ENCODE measurements around the gene GNAI3. TPM values are rescaled to one million over a fixed set of nuclear protein-coding genes. Genes with fewer than 3 reads are reported as not detected.

GNAI3 gene
- total and polyA plus RNA-seq, 2 of the 8 experiments (the other 6 are each of a cell fraction or from before 2014, with no cell fraction given), result 4.0 to 9.8 TPM

DNA sequence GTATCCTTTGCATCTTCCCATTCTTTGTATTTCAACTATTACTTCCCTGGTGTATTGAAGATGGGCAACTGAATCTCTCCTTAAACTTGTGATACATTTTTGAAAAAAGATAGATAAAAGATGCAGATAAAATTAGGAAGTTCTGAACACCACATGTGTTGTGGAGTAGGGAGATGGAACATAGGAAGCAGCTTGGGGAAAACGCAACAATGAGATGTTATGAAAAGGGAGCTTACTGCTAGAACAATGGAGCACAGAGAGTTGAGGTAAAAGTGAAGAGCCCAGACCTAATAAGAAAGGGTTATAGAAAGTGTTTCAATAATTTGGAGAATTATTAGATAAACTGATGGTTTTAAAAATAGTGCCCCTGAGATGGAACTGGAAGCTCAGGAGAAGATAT is 20.9 kb downstream of the GNAI3 start:
- FAIRE-seq, result no peak
- Histone ChIP-seq H3K23me2 (ENCODE audit: low read depth, low read length) (no peaks in the 10 kb centered on the region; the same call in 1 of the 2 replicates), H3K36me3 (ENCODE audit: control insufficient read depth in 2 of 4, insufficient read depth in 4 of 4, low read length in 3 of 4) (peaks cover 0 to 3% (median 0%) of the 10 kb centered on the region in 4 experiments; a peak in 1 of 8 replicates), H4K20me1 (replicated peaks in 1 of 2; ENCODE audit: control insufficient read depth in 1 of 2, insufficient read depth in 2 of 2, low read length in 2 of 2) (peaks cover 2 to 4% of the 10 kb centered on the region in 2 experiments), H2BK12ac (ENCODE audit: low read depth, low read length) (no peak overlapping the region), H3K27ac (ENCODE audit: low read depth, low read length) (no peak overlapping the region), H3K27me3 (replicated peaks in 1 of 4; ENCODE audit: control insufficient read depth in 3 of 4, extremely low read depth in 1 of 4, insufficient read depth in 3 of 4, low read length in 3 of 4) (no peaks in the 10 kb centered on the region), H3K18ac (ENCODE audit: extremely low read depth, low read length) (no peak overlapping the region), H2AFZ (ENCODE audit: low read length) (no peak overlapping the region), H3K4ac (replicated peaks; ENCODE audit: insufficient read length, low read depth, low read length) (no peak overlapping the region), H2BK5ac (ENCODE audit: low read depth, low read length) (no peak overlapping the region), H4K8ac (ENCODE audit: extremely low read depth, insufficient read depth, low read length) (no peak overlapping the region), H3K4me1 (replicated peaks in 1 of 4; ENCODE audit: control insufficient read depth in 3 of 4, insufficient read depth in 4 of 4, low read length in 3 of 4) (peaks cover 2 to 18% (median 8%) of the 10 kb centered on the region in 4 experiments; a peak in 6 of 7 replicates), H3K79me1 (ENCODE audit: low read depth, low read length) (no peaks in the 10 kb centered on the region; the same call in 1 of the 2 replicates), H3K23ac (ENCODE audit: insufficient read length) (no peak overlapping the region), H2AK5ac (ENCODE audit: low read depth, low read length) (no peak overlapping the region), H3K14ac (ENCODE audit: insufficient read length) (no peak overlapping the region), H3K79me2 (ENCODE audit: control insufficient read depth in 1 of 2, insufficient read depth in 2 of 2, low read length in 2 of 2) (peaks cover 10 to 87% of the 10 kb centered on the region in 2 experiments; a peak in 3 of 4 replicates), H2BK20ac (ENCODE audit: low read length) (no peak overlapping the region), H2BK120ac (replicated peaks; ENCODE audit: low read depth, low read length) (no peak overlapping the region), H2BK15ac (ENCODE audit: low read length) (no peak overlapping the region), H3K9me3 (ENCODE audit: insufficient read depth in 2 of 2, low read depth in 1 of 2, low read length in 1 of 2) (no peaks in the 10 kb centered on the region), H3K9ac (replicated peaks in 1 of 4; ENCODE audit: extremely low read depth in 1 of 4, low read depth in 3 of 4, low read length in 3 of 4) (no peak overlapping the region), H4K5ac (ENCODE audit: insufficient read length, low read depth, low read length) (no peak overlapping the region), H3K56ac (replicated peaks; ENCODE audit: insufficient read length, low read depth, low read length) (no peak overlapping the region), H3K4me2 (ENCODE audit: insufficient read depth in 1 of 2, low read depth in 2 of 2, low read length in 2 of 2) (no peak overlapping the region), H3K4me3 (ENCODE audit: extremely low read depth in 1 of 4, insufficient read depth in 2 of 4, low read depth in 3 of 4, low read length in 4 of 4) (no peak overlapping the region), H4K91ac (replicated peaks; ENCODE audit: insufficient read length, low read length) (no peak overlapping the region)
- 92% methylated on average over 1 of the region's 1 CpG; no CpG with 5 or more reads in 1 of the 2 experiments for WGBS, 2 experiments (ENCODE audit: extremely low coverage in 1 of 2, insufficient coverage in 1 of 2, insufficient read length in 1 of 2, insufficient replicate concordance in 2 of 2, low coverage in 1 of 2, low lambda C conversion rate in 2 of 2, missing lambda C conversion rate in 1 of 2)
- TF ChIP-seq RXRA (IDR thresholded peaks at IDR 0.05; ENCODE audit: insufficient read depth, low read depth, low read length) (no peak), BRCA1 (IDR thresholded peaks at IDR 0.05; ENCODE audit: low read depth, low read length) (no peak), POU5F1 (IDR thresholded peaks at IDR 0.05; ENCODE audit: low read depth, low read length) (no peak)
- DNase-seq (ENCODE audit: low read depth in 1 of 2, low spot score in 2 of 2), result no peak
- ChIA-PET CTCF (ENCODE audit: partially characterized antibody) (interaction anchor here (0.5 to 1.9 kb wide), 12 partner anchors 10 to 430 kb away, joined by 3 to 9 read pairs (median 3); partner anchors contain the start of genes AMPD2, GNAI3 and GNAT2), POLR2A (ENCODE audit: partially characterized antibody) (interaction anchor here (1.2 kb wide), 1 partner anchor 10 kb away, joined by 3 read pairs; no protein-coding TSS in a partner anchor)

Measured in H1 (cell line).